Tibial nerve (tissue), 4 donors: ENCODE measurements around the gene ADAM15. TPM values are rescaled to one million over a fixed set of nuclear protein-coding genes. Genes with fewer than 3 reads are reported as not detected.

Experiments
- DNase-seq, 2 donors: peaks; one replicate each; pipeline ENCODE4 v3.0.0-alpha.2; 2019; ENCODE audit warnings: low spot score in 2 of 2
- H3K27ac ChIP-seq, 4 donors: fragments of 200-600 bp; sonication (generic) in 3 of 4; one replicate each; pipeline ENCODE4 v1.5.1; 2017 to 2019; ENCODE audit warnings: mild to moderate bottlenecking in 1 of 4
- H3K27me3 ChIP-seq, 2 donors: fragments of 200-600 bp; sonication (generic) in 1 of 2; one replicate each; pipeline versions ENCODE4 v1.5.1 to v1.6.0; 2017 to 2019
- H3K36me3 ChIP-seq, 3 donors: fragments of 200-600 bp; sonication (generic); one replicate each; pipeline ENCODE4 v1.5.1; 2018 to 2019
- H3K4me1 ChIP-seq, 4 donors: fragments of 200-600 bp; sonication (generic) in 3 of 4; one replicate each; pipeline ENCODE4 v1.5.1; 2017 to 2019
- H3K4me3 ChIP-seq, 4 donors: fragments of 200-600 bp; sonication (generic) in 3 of 4; one replicate each; pipeline ENCODE4 v1.5.1; 2017 to 2019; ENCODE audit warnings: mild to moderate bottlenecking in 1 of 4, moderate library complexity in 1 of 4
- H3K9me3 ChIP-seq, 4 donors: fragments of 200-600 bp; sonication (generic) in 3 of 4; one replicate each; pipeline ENCODE4 v1.5.1; 2017 to 2019
- CTCF ChIP-seq, 5 experiments: fragments of 200-600 bp in 3 of 5; fragments of 450-650 bp in 2 of 5; sonication (generic) in 3 of 5; IDR thresholded peaks; one replicate each; pipeline ENCODE4 v1.5.1; 2016 to 2019; ENCODE audit warnings: antibody characterized with exemption in 5 of 5, mild to moderate bottlenecking in 3 of 5, moderate library complexity in 2 of 5
- EP300 ChIP-seq, 2 donors: sonication (generic); formaldehyde crosslinking; IDR thresholded peaks; one replicate each; pipeline ENCODE4 v1.6.1; 2017; ENCODE audit warnings: antibody characterized with exemption in 2 of 2, mild to moderate bottlenecking in 1 of 2
- POLR2A ChIP-seq, 2 donors: fragments of 450-650 bp; IDR thresholded peaks; one replicate each; pipeline ENCODE4 v1.6.1; 2017; ENCODE audit warnings: antibody characterized with exemption in 2 of 2, mild to moderate bottlenecking in 2 of 2, moderate library complexity in 2 of 2
- WGBS, 2 donors: methylation state at CpG; one replicate each; pipeline ENCODE4 v1.1.5; 2018; 5-methylcytosine and 5-hydroxymethylcytosine counted together
- total RNA-seq, 4 donors: library from RNA; depleted of rRNA; stranded (reverse); fragments of >200 nt; gene quantifications; one replicate each; pipeline ENCODE4 v1.1.0, GENCODE V29; 2016

Gene ADAM15
- total RNA-seq, 4 donors from 2014 or later, result 111 to 202 (median 168) TPM

GRCh38 chr1:155044812-155045657 is 6.1 kb upstream of the ADAM15 start:
- Histone ChIP-seq H3K27ac (peak overlapping the region in 2 of 4 donors; percentile 16 to 56), H3K27me3 (no peaks in the 10 kb centered on the region), H3K4me1 (peaks cover 0 to 23% (median 7%) of the 10 kb centered on the region in 4 donors), H3K9me3 (no peaks in the 10 kb centered on the region), H3K4me3 (no peak overlapping the region), H3K36me3 (no peaks in the 10 kb centered on the region)
- TF ChIP-seq CTCF (IDR thresholded peaks at IDR 0.05), result peak; percentile 56 to 78 (median 67)
- no peak for TF ChIP-seq POLR2A (IDR thresholded peaks at IDR 0.05)
- WGBS, 2 donors, result 52 to 55% methylated on average over 7 of the region's 7 CpGs
- peak; percentile 63 to 79 for DNase-seq

GRCh38 chr1:155048449-155049334 is 2.4 kb upstream of the ADAM15 start:
- Histone ChIP-seq H3K27ac (no peak overlapping the region), H3K36me3 (peaks cover 0 to 2% (median 0%) of the 10 kb centered on the region in 3 donors), H3K9me3 (no peaks in the 10 kb centered on the region), H3K27me3 (no peaks in the 10 kb centered on the region), H3K4me3 (no peak overlapping the region), H3K4me1 (peaks cover 0 to 43% (median 20%) of the 10 kb centered on the region in 4 donors)
- 82 to 85% methylated on average over 8 of the region's 8 CpGs for WGBS, 2 donors
- no peak for DNase-seq
- TF ChIP-seq CTCF (IDR thresholded peaks at IDR 0.05) (no peak), EP300 (IDR thresholded peaks at IDR 0.05) (no peak)

- H3K27ac ChIP-seq, result peak overlapping the region; percentile 71 to 94 (median 88)
- H3K27me3 ChIP-seq, result no peaks in the 10 kb centered on the region
- peaks cover 0 to 37% (median 20%) of the 10 kb centered on the region in 4 donors for H3K4me1 ChIP-seq
- peaks cover 0 to 14% (median 0%) of the 10 kb centered on the region in 3 donors for H3K36me3 ChIP-seq
- H3K9me3 ChIP-seq, result no peaks in the 10 kb centered on the region
- DNase-seq, result no peak
- peak overlapping the region; percentile 70 to 88 (median 80) for H3K4me3 ChIP-seq
- WGBS, 2 donors, result 13 to 20% methylated on average over 10 of the region's 10 CpGs
- TF ChIP-seq CTCF (IDR thresholded peaks at IDR 0.05), result no peak
- TF ChIP-seq EP300 (IDR thresholded peaks at IDR 0.05), result no peak
- TF ChIP-seq POLR2A (IDR thresholded peaks at IDR 0.05), result no peak
Measured at GRCh38 chr1:155049651-155050559, 1.2 kb upstream of the ADAM15 start.

- Histone ChIP-seq H3K27me3 (no peaks in the 10 kb centered on the region), H3K9me3 (no peaks in the 10 kb centered on the region), H3K4me3 (peak overlapping the region; percentile 70 to 89 (median 82)), H3K36me3 (peaks cover 4 to 28% (median 6%) of the 10 kb centered on the region in 3 donors), H3K27ac (peak overlapping the region; percentile 71 to 94 (median 92)), H3K4me1 (peaks cover 0 to 28% (median 20%) of the 10 kb centered on the region in 4 donors)
- TF ChIP-seq EP300 (IDR thresholded peaks at IDR 0.05), result peak in 1 of 2 donors; percentile 16
- TF ChIP-seq CTCF (IDR thresholded peaks at IDR 0.05), result no peak
- peak in 1 of 2 donors; percentile 55 for TF ChIP-seq POLR2A (IDR thresholded peaks at IDR 0.05)
- WGBS, 2 donors, result 0 to 1% methylated on average over 17 to 20 of the region's 31 CpGs
- DNase-seq, result no peak
Measured at GRCh38 chr1:155051342-155051776, 243 bp downstream of the ADAM15 start.
